ENCODE data around the gene CD3E. TPM values are rescaled to one million over a fixed set of nuclear protein-coding genes. Genes with fewer than 3 reads are reported as not detected.

Gene CD3E
- total RNA-seq, 1 donor from 2014 or later, result 6.9 TPM

DNA sequence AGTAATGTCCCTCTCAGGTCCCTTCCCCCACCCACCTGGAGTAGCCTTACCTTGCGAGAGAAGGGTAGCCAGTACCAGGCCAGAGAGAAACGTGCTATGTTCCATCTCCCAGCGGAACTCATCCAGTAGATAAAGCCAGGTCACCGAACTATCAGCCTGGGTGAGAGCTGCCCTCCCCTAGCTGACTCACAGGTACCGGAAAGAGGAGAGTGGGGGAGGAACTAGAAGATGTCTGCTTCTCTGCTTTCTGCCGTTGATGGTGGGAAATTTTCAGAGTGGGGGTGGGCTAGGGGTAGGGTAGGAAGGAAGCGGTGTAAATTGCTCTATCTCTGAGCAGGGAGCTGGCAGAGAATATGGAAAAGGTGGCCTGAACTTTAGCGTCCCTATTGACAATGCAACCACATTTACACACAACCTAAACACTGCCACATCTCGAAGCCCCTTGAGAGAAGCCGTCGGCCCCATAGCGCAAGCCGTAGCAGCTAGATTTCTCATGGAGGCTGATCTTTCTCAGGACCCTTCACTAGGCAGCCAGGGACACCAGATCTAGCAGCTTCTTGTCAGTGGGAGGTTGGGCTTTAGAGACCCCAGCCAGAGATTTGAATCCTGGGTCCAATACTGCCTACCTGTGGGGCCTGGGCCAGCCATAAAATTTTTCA lies 38.1 kb downstream of the CD3E start, which contains the start of gene CD3D:
TSS of gene CD3D (minus strand) at position 203 of the 659 bp plus-strand sequence. CDS start at position 105, 98 bp downstream.
- intact Hi-C loops (cut with DNase I), result no loop called here
- H3K27ac ChIP-seq, result no peak within 1 kb of the TSS
- H3K27me3 ChIP-seq, result no peaks in the 10 kb centered on the region
- no peaks in the 10 kb centered on the region for H3K4me1 ChIP-seq
- H3K9me3 ChIP-seq, result no peaks in the 10 kb centered on the region
- no peak within 1 kb of the TSS for H3K4me3 ChIP-seq
- DNase-seq (ENCODE audit: extremely low spot score in 2 of 2), result no peak
- H3K36me3 ChIP-seq, result no peaks in the 10 kb centered on the region
- no peak for TF ChIP-seq POLR2A (IDR thresholded peaks at IDR 0.05)
- TF ChIP-seq, protein P1, sequence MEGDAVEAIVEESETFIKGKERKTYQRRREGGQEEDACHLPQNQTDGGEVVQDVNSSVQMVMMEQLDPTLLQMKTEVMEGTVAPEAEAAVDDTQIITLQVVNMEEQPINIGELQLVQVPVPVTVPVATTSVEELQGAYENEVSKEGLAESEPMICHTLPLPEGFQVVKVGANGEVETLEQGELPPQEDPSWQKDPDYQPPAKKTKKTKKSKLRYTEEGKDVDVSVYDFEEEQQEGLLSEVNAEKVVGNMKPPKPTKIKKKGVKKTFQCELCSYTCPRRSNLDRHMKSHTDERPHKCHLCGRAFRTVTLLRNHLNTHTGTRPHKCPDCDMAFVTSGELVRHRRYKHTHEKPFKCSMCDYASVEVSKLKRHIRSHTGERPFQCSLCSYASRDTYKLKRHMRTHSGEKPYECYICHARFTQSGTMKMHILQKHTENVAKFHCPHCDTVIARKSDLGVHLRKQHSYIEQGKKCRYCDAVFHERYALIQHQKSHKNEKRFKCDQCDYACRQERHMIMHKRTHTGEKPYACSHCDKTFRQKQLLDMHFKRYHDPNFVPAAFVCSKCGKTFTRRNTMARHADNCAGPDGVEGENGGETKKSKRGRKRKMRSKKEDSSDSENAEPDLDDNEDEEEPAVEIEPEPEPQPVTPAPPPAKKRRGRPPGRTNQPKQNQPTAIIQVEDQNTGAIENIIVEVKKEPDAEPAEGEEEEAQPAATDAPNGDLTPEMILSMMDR (IDR thresholded peaks at IDR 0.05), result no peak

DNA sequence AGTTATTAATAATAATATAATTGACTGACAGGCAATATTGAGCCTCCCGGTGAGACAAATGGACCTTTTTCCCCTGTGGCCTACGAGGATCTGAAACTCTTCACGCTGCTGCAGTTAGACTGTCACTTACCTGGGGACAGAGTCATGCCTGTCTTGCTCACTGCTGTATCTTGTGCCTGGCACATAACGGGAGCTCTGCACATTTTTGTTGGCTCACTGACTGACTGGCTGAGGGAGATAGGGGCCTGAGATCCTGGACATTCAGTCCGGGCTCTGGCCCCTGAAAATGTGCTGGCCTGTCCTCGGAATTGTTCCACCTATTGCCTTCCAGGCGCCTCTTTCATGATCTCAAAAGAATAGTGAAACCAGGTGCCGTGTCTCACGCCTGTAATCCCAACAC lies 38.7 kb downstream of the CD3E start:
- Histone ChIP-seq H3K27ac (no peak overlapping the region), H3K9me3 (no peaks in the 10 kb centered on the region), H3K27me3 (no peaks in the 10 kb centered on the region), H3K36me3 (no peaks in the 10 kb centered on the region), H3K4me3 (no peak overlapping the region), H3K4me1 (no peaks in the 10 kb centered on the region)
- no peak for TF ChIP-seq POLR2AphosphoS5 (IDR thresholded peaks at IDR 0.05; ENCODE audit: insufficient read depth in 1 of 2, low read depth in 1 of 2)
- TF ChIP-seq POLR2A (IDR thresholded peaks at IDR 0.05), result no peak
- TF ChIP-seq, protein P1 (IDR thresholded peaks at IDR 0.05), result no peak
- intact Hi-C loops (cut with DNase I), result no loop called here
- DNase-seq (ENCODE audit: extremely low spot score in 2 of 2), result no peak

DNA sequence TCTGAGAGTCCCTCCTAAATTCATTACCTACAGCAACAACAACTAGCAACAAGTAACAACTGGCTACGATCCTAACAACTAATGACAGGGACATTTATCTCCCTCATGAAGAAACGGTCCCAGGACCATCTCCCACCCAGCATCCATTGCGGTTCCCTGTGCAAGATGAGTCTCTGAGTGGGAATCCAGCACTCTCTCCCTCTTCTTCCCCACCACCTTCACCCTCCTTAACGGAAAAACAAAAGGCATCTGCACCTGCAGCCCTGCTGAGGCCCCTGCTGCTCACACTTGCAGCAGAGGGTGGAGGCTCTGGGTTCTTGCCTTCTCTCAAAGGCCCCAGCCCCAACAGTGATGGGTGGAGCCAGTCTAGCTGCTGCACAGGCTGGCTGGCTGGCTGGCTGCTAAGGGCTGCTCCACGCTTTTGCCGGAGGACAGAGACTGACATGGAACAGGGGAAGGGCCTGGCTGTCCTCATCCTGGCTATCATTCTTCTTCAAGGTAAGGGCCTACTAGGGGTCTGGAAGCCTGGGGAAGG lies 39.5 kb downstream of the CD3E start, which contains the start of gene CD3G:
TSS of gene CD3G (plus strand) at position 364 of the 535 bp plus-strand sequence. CDS start at position 444, 80 bp downstream.
- no peaks in the 10 kb centered on the region for H3K36me3 ChIP-seq
- no peaks in the 10 kb centered on the region for H3K4me1 ChIP-seq
- no peaks in the 10 kb centered on the region for H3K27me3 ChIP-seq
- H3K27ac ChIP-seq, result no peak within 1 kb of the TSS
- no peaks in the 10 kb centered on the region for H3K9me3 ChIP-seq
- TF ChIP-seq POLR2A (IDR thresholded peaks at IDR 0.05), result no peak
- no peak for TF ChIP-seq POLR2AphosphoS5 (IDR thresholded peaks at IDR 0.05; ENCODE audit: insufficient read depth in 1 of 2, low read depth in 1 of 2)
- TF ChIP-seq, protein P1 (IDR thresholded peaks at IDR 0.05), result no peak
- no peak for DNase-seq (ENCODE audit: extremely low spot score in 2 of 2)
- intact Hi-C loops (cut with DNase I), result no loop called here
- no peak within 1 kb of the TSS for H3K4me3 ChIP-seq

DNA sequence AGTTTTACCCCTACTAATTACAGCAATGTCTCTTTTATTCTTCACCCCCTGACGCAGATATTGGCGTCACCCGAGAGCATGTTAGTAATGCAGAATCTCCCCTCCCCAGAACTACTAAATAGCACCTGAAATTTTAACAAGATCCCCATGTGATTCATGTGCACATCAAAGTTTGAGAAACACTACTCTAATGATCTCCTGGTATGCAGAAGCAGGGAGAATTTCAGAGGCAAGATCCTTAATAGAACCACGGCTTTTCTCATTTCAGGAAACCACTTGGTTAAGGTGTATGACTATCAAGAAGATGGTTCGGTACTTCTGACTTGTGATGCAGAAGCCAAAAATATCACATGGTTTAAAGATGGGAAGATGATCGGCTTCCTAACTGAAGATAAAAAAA lies 44.9 kb downstream of the CD3E start:
- Histone ChIP-seq H3K27ac (no peak overlapping the region), H3K4me3 (no peak overlapping the region), H3K4me1 (no peaks in the 10 kb centered on the region), H3K27me3 (no peaks in the 10 kb centered on the region), H3K9me3 (no peaks in the 10 kb centered on the region), H3K36me3 (no peaks in the 10 kb centered on the region)
- TF ChIP-seq POLR2A (IDR thresholded peaks at IDR 0.05) (no peak), POLR2AphosphoS5 (IDR thresholded peaks at IDR 0.05; ENCODE audit: insufficient read depth in 1 of 2, low read depth in 1 of 2) (no peak)
- TF ChIP-seq, protein P1 (IDR thresholded peaks at IDR 0.05), result no peak
- DNase-seq (ENCODE audit: extremely low spot score in 2 of 2), result no peak
- intact Hi-C loops (cut with DNase I), result no loop called here

DNA sequence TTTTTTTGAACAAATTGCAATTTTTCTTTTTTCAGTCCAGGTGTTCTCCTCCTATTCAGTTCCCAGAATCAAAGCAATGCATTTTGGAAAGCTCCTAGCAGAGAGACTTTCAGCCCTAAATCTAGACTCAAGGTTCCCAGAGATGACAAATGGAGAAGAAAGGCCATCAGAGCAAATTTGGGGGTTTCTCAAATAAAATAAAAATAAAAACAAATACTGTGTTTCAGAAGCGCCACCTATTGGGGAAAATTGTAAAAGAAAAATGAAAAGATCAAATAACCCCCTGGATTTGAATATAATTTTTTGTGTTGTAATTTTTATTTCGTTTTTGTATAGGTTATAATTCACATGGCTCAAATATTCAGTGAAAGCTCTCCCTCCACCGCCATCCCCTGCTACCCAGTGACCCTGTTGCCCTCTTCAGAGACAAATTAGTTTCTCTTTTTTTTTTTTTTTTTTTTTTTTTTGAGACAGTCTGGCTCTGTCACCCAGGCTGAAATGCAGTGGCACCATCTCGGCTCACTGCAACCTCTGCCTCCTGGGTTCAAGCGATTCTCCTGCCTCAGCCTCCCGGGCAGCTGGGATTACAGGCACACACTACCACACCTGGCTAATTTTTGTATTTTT lies 48.7 kb downstream of the CD3E start:
- no peak for DNase-seq (ENCODE audit: extremely low spot score in 2 of 2)
- Histone ChIP-seq H3K36me3 (no peaks in the 10 kb centered on the region), H3K4me1 (no peaks in the 10 kb centered on the region), H3K27ac (no peak overlapping the region), H3K27me3 (no peaks in the 10 kb centered on the region), H3K4me3 (no peak overlapping the region), H3K9me3 (no peaks in the 10 kb centered on the region)
- no peak for TF ChIP-seq POLR2AphosphoS5 (IDR thresholded peaks at IDR 0.05; ENCODE audit: insufficient read depth in 1 of 2, low read depth in 1 of 2)
- TF ChIP-seq, protein P1 (IDR thresholded peaks at IDR 0.05), result peak in 2 of 3 experiments; percentile 15 to 42
- intact Hi-C loops (cut with DNase I), result loop anchor here (10.0 kb wide), 2 partner anchors 158 to 208 kb away; no protein-coding TSS in a partner anchor
